ENCODE results near the gene VPS8. TPM values are rescaled to one million over a fixed set of nuclear protein-coding genes. Genes with fewer than 3 reads are reported as not detected.

Gene VPS8
- total RNA-seq, 4 donors from 2014 or later, result 31.0 to 39.0 (median 32.6) TPM

GRCh38 chr3:184942735-184943134 is 130.8 kb downstream of the VPS8 start:
- peaks cover 0 to 52% (median 23%) of the 10 kb centered on the region in 4 donors for H3K36me3 ChIP-seq
- H3K27me3 ChIP-seq, result no peaks in the 10 kb centered on the region
- H3K9me3 ChIP-seq, result no peaks in the 10 kb centered on the region
- H3K4me1 ChIP-seq, result no peaks in the 10 kb centered on the region
- 92% methylated on average over 3 of the region's 3 CpGs for WGBS
- intact Hi-C loops (cut with DNase I), result no loop called here
- DNase-seq (ENCODE audit: extremely low spot score), result no peak
- TF ChIP-seq POLR2A (IDR thresholded peaks at IDR 0.05; ENCODE audit: low read depth), result no peak
- no peak for TF ChIP-seq EP300 (IDR thresholded peaks at IDR 0.05)
- no peak for TF ChIP-seq POLR2AphosphoS5 (IDR thresholded peaks at IDR 0.05)
- TF ChIP-seq CTCF (IDR thresholded peaks at IDR 0.05), result no peak
- H3K4me3 ChIP-seq, result no peak overlapping the region
- no peak overlapping the region for H3K27ac ChIP-seq (replicated peaks in 1 of 4)

- H3K9me3 ChIP-seq, result no peaks in the 10 kb centered on the region
- no peaks in the 10 kb centered on the region for H3K27me3 ChIP-seq
- H3K36me3 ChIP-seq, result peaks cover 0 to 44% (median 23%) of the 10 kb centered on the region in 4 donors
- DNase-seq (ENCODE audit: extremely low spot score), result no peak
- intact Hi-C loops (cut with DNase I), result no loop called here
- H3K27ac ChIP-seq (replicated peaks in 1 of 4), result no peak overlapping the region
- H3K4me1 ChIP-seq, result no peaks in the 10 kb centered on the region
- TF ChIP-seq EP300 (IDR thresholded peaks at IDR 0.05) (no peak), POLR2A (IDR thresholded peaks at IDR 0.05; ENCODE audit: low read depth) (no peak), POLR2AphosphoS5 (IDR thresholded peaks at IDR 0.05) (no peak), CTCF (IDR thresholded peaks at IDR 0.05) (no peak)
- H3K4me3 ChIP-seq, result no peak overlapping the region
- WGBS, result 86% methylated on average over 3 of the region's 3 CpGs
Measured at GRCh38 chr3:184944241-184944640, 132.3 kb downstream of the VPS8 start.

- H3K4me3 ChIP-seq, result no peak overlapping the region
- H3K36me3 ChIP-seq, result peaks cover 0 to 40% (median 16%) of the 10 kb centered on the region in 4 donors
- H3K27ac ChIP-seq (replicated peaks in 1 of 4), result no peak overlapping the region
- 79% methylated on average over 7 of the region's 7 CpGs for WGBS
- H3K27me3 ChIP-seq, result no peaks in the 10 kb centered on the region
- DNase-seq (ENCODE audit: extremely low spot score), result no peak
- no peaks in the 10 kb centered on the region for H3K4me1 ChIP-seq
- H3K9me3 ChIP-seq, result no peaks in the 10 kb centered on the region
- TF ChIP-seq POLR2AphosphoS5 (IDR thresholded peaks at IDR 0.05) (no peak), CTCF (IDR thresholded peaks at IDR 0.05) (no peak), POLR2A (IDR thresholded peaks at IDR 0.05; ENCODE audit: low read depth) (no peak), EP300 (IDR thresholded peaks at IDR 0.05) (no peak)
- intact Hi-C loops (cut with DNase I), result no loop called here
Measured at GRCh38 chr3:184945886-184946625, 134.1 kb downstream of the VPS8 start.

GRCh38 chr3:184946917-184947316 is 135.0 kb downstream of the VPS8 start:
- no peak overlapping the region for H3K27ac ChIP-seq (replicated peaks in 1 of 4)
- peaks cover 0 to 36% (median 16%) of the 10 kb centered on the region in 4 donors for H3K36me3 ChIP-seq
- intact Hi-C loops (cut with DNase I), result no loop called here
- no peaks in the 10 kb centered on the region for H3K4me1 ChIP-seq
- H3K9me3 ChIP-seq, result no peaks in the 10 kb centered on the region
- H3K27me3 ChIP-seq, result no peaks in the 10 kb centered on the region
- no peak for DNase-seq (ENCODE audit: extremely low spot score)
- no peak overlapping the region for H3K4me3 ChIP-seq
- 91% methylated on average over 3 of the region's 3 CpGs for WGBS
- TF ChIP-seq POLR2AphosphoS5 (IDR thresholded peaks at IDR 0.05), result no peak
- no peak for TF ChIP-seq CTCF (IDR thresholded peaks at IDR 0.05)
- no peak for TF ChIP-seq POLR2A (IDR thresholded peaks at IDR 0.05; ENCODE audit: low read depth)
